IPS-18a (cell line): ENCODE data around the gene CREBRF.

Experiments
- H3K27ac ChIP-seq: one replicate; pipeline ENCODE4 v1.5.1; 2013; ENCODE audit warnings: low read length
- H3K27me3 ChIP-seq: one replicate; pipeline ENCODE4 v1.6.1; 2013; ENCODE audit warnings: mild to moderate bottlenecking, low read length; ENCODE audit not compliant: control insufficient read depth, insufficient read depth
- H3K36me3 ChIP-seq: one replicate; pipeline ENCODE4 v1.6.1; 2013; ENCODE audit warnings: low read depth, low read length; ENCODE audit not compliant: control insufficient read depth
- H3K4me1 ChIP-seq: one replicate; pipeline ENCODE4 v1.6.1; 2013; ENCODE audit warnings: low read depth, low read length; ENCODE audit not compliant: control insufficient read depth
- H3K4me3 ChIP-seq: one replicate; pipeline ENCODE4 v1.5.1; 2013; ENCODE audit warnings: low read length
- H3K9ac ChIP-seq: one replicate; pipeline ENCODE4 v1.6.1; 2013; ENCODE audit warnings: mild to moderate bottlenecking, low read length, moderate library complexity
- H3K9me3 ChIP-seq: one replicate; pipeline ENCODE4 v1.6.1; 2013; ENCODE audit warnings: low read depth, low read length; ENCODE audit not compliant: control insufficient read depth

The CREBRF gene

DNA sequence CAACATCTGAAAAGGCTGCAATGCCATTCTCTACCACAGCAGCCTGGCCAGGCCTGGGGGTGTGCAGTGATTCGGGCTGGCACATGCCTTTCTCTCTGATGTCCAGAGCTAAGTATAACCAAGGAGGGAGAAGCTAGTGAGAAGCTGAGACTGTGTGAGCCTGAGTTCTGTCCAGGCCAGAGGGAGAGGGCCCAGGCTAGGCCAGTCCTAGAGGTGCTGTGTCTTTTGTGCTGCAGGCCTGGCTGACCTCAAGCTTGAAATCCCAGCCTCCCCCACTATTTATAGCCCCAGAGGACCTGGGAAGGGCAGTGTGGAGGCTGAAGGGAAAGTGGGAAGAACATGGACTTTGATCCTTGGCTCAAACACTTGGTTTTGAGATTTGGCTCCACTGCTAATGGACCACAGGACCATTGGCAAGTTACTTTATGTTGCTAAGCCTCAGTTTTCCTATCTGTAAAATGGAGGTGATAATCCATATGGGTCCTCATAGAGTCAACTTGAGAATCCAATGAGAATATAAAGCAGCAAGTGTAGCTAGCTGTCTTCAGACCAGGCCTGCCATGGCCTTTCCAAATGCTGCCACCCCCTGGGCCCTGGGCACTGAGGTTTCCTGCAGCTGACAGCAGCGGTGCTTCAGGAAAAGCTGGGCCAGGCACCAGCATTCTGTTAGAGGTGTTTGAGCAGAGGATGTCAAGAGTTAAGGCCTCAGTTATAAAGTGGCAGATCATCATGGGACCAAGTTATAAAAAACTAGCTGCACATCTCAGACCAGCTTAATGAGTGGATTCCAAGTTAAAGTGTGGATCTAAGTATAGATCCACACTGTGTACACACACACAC, 109.2 kb downstream of the CREBRF start:
- H3K9me3 ChIP-seq = no peaks in the 10 kb centered on the region
- H3K4me1 ChIP-seq = no peaks in the 10 kb centered on the region
- no peak overlapping the region for H3K27ac ChIP-seq
- no peak overlapping the region for H3K9ac ChIP-seq
- peaks cover 5% of the 10 kb centered on the region for H3K36me3 ChIP-seq
- H3K27me3 ChIP-seq = no peaks in the 10 kb centered on the region
- no peak overlapping the region for H3K4me3 ChIP-seq

DNA sequence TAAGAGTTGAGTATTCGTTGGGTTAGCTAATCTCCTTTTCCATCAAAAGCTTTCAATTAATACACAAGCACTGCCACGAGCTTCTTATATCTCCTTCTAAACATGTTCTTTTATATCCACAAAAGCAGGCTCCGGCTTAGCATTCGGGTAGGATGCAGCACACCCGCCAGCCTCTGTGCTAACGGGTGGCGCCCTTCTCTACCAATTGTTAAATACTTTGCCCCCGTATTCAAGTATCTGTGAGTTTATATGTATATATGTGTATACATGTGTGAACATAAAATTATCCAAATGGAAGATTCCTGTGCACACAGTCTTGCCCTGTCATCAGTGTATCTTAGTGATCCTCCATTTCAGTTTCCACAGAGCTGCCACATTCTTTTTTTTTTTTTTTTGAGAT, 116.0 kb downstream of the CREBRF start:
- peaks cover 6% of the 10 kb centered on the region for H3K4me1 ChIP-seq
- H3K4me3 ChIP-seq = no peak overlapping the region
- no peaks in the 10 kb centered on the region for H3K27me3 ChIP-seq
- no peaks in the 10 kb centered on the region for H3K36me3 ChIP-seq
- no peak overlapping the region for H3K27ac ChIP-seq
- no peak overlapping the region for H3K9ac ChIP-seq
- H3K9me3 ChIP-seq = no peaks in the 10 kb centered on the region

DNA sequence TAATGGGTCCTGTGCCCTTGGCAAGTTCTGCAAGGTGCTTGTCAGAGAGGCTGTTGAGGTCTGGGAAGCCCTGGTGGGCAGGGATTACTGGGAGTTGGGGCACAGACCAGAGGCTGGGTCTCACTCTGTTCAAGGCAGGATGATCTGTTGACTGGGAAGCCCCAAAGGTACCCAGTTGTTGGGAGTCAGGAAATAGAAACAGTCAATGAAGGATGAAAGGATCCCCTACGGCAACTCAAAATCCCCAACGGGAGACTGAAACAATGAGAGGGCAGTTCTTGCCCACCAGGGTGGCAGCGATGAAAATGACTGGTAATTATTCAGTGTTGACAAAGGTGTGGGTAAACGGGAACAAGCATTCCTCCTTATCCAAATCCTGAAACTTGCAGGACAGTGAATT, 119.4 kb downstream of the CREBRF start:
- H3K4me1 ChIP-seq = peaks cover 6% of the 10 kb centered on the region
- no peaks in the 10 kb centered on the region for H3K27me3 ChIP-seq
- H3K9ac ChIP-seq = no peak overlapping the region
- H3K4me3 ChIP-seq = no peak overlapping the region
- no peak overlapping the region for H3K27ac ChIP-seq
- no peaks in the 10 kb centered on the region for H3K9me3 ChIP-seq
- H3K36me3 ChIP-seq = no peaks in the 10 kb centered on the region

GRCh38 chr5:173178369-173178910, 122.3 kb downstream of the CREBRF start:
- H3K9me3 ChIP-seq = no peaks in the 10 kb centered on the region
- no peaks in the 10 kb centered on the region for H3K27me3 ChIP-seq
- H3K27ac ChIP-seq = no peak overlapping the region
- H3K4me1 ChIP-seq = peaks cover 6% of the 10 kb centered on the region
- no peaks in the 10 kb centered on the region for H3K36me3 ChIP-seq
- H3K4me3 ChIP-seq = no peak overlapping the region
- no peak overlapping the region for H3K9ac ChIP-seq

DNA sequence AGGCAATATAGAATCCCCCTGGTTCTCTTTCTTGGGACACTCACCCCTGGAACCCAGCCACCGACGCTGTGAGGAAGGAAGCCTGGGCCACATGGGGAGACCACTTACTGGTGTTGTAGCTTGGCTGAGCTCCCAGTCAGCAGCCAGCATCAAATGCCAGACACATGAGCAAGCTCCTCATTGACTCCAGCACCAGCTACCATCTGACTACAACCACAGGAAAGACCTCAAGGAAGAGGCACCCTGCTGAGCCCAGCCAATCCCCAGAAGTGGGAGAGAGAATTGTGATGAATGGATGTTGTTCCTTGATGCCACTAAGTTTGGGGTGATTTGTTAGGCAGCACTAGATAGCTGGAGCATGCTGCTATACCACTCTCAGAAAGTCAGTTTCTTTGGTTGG, 124.2 kb downstream of the CREBRF start:
- Histone ChIP-seq H3K27ac (no peak overlapping the region), H3K36me3 (no peaks in the 10 kb centered on the region), H3K9ac (no peak overlapping the region), H3K4me1 (peaks cover 5% of the 10 kb centered on the region), H3K9me3 (no peaks in the 10 kb centered on the region), H3K27me3 (no peaks in the 10 kb centered on the region), H3K4me3 (no peak overlapping the region)

GRCh38 chr5:173187054-173187743, 131.0 kb downstream of the CREBRF start:
- Histone ChIP-seq H3K36me3 (no peaks in the 10 kb centered on the region), H3K9me3 (no peaks in the 10 kb centered on the region), H3K9ac (no peak overlapping the region), H3K27ac (no peak overlapping the region), H3K4me3 (no peak overlapping the region), H3K27me3 (no peaks in the 10 kb centered on the region), H3K4me1 (no peaks in the 10 kb centered on the region)

GRCh38 chr5:173188280-173188679, 132.1 kb downstream of the CREBRF start:
- Histone ChIP-seq H3K4me3 (no peak overlapping the region), H3K27ac (no peak overlapping the region), H3K36me3 (no peaks in the 10 kb centered on the region), H3K4me1 (no peaks in the 10 kb centered on the region), H3K9ac (no peak overlapping the region), H3K27me3 (no peaks in the 10 kb centered on the region), H3K9me3 (no peaks in the 10 kb centered on the region)
